NCI-H2107 treated with DMSO at 0.1 percent for 48 hours (cell line): Measurements from ENCODE around the gene SKAP1.
A peak's percentile ranks its signal among the peaks of the same experiment; 100 is the strongest.

Experiments
- DNase-seq: peaks from one replicate; lab custom pipeline; 2025; ENCODE audit not compliant: unreplicated experiment; lab: John Stamatoyannopoulos, UW

Gene SKAP1

DNA sequence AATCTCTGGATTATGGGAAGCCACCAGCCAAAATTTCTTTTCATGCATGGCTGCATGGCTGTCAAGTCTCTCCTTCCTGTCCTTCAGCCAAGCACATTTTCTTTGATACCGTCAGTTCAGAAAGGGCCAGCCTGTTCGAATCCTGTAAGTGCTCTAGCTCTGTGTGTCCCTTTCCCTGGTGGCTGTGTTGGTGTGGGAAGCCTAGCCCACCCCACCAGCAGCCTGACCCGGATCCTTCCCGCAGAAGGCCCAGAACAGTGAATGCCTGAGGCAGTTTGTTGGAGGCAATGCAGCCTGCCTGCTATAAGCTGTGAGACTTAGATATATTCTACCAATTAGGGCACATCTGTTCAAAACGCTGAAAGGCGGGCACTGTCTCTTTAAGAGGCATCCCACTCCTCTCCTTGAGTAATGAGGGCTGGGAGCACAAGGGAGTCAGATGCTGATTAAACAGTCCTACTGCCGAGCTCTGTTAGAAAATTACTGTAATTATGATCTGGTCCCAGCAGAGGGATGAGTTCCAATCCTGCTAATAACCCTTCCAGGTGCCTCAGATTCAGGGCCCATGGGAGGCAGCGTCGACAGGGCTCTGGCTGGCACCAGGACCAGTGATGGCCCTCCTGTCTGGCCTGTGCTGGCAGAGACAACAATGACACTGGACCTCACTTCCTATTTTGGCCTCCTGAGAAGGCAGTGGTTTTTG, 304.0 kb downstream of the SKAP1 start:
- no peak for DNase-seq

DNA sequence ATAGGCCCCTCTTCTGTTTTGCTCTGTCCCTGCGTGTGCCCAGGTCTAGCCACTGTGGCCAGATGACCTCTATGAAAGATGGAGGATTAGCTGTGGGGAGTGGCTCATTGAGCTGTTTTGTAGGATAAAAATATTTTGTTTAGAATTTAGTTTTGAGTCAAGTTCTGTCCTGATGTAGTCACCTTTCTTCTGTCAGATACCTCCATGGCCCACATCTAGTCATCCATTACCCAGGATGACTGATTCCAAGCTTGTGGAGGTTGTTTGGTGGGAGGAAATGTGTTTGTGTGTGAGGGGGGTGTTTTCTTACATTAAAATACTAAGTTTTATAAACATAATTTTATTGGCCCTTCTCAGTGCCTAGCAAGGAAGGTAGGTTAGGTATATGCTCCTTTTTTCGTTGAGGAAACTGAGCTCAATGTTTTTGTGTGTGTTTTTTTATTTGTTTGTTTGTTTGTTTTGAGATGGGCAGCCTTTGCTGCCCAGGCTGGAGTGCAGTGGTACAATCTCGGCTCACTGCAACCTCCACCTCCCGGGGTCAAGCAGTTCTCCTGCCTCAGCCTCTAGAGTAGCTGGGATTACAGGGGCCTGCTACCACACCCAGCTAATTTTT, 306.1 kb downstream of the SKAP1 start:
- no peak for DNase-seq

DNA sequence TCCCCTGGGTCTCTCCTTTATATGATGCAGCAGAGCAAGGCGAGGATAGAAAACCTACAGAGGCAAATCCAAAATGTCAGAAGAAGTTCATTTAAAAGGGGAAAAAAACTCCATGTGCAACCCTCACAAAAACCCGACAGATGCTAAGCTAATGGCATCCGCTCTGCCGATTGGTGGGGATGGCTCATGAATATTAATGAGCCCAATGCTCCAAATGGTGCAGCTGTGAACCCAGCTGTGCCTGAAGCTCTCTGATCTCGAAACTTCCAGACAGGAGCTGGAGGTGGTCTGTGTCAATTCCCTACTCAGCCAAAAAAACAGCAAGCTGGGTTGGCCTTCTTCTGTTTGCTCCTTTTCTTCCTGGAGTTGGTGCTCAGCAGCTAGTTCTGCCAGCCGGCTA, 306.9 kb downstream of the SKAP1 start:
- DNase-seq = no peak

DNA sequence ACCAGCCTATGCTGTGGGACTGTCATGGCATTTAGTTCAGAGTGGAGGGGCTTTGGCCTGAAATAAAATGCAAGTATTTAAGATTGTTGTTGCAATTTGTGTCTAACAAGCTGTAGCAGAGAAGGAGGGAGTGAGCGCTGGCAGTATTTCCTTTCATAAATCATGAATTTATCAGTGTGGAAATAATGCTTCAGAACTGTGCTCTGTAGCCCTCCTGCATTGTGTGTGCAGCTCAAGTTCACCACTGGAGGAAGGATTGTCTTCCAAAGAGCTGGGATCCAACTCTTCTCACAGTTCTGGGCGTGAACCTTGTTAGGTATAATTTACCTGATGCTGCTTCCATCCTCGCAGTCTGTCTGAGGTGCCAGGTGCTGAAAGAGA, 307.4 kb downstream of the SKAP1 start:
- DNase-seq = no peak

DNA sequence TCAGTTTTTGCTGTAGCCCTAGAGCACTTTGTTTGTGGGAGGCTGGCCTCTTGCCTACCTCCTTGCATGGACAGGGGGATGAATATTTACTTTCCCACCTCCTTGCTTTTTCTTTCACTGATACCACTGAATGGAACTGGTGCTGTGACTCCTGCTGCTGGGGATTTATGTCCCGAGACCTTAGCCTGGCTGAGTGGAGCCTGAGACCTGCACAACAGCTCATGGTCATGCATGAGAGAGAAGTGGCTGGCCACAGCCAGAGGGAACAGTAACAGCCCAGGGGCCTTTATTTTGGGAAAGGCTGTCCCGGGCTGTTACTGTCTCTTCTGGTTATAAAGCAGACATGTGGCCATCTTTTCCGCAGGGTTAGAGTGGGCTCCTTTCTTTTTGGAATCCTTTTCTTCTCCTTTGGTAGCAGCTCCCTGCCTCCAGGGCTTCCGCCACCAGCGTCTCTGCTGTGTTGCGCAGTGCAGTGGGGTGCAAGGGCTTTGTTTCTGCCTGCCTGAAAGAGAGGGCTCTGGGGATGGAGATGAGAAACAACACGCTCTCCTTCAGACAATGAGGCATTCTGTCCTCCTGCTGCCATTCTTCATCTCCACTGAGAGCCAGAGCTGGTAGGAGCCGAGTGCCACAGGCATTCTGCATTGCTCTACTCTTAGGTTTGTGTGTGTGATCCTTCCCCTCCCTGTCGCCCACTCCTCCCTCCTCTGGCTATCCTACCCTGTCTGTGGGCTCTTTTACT, 307.9 kb downstream of the SKAP1 start:
- DNase-seq = no peak

DNA sequence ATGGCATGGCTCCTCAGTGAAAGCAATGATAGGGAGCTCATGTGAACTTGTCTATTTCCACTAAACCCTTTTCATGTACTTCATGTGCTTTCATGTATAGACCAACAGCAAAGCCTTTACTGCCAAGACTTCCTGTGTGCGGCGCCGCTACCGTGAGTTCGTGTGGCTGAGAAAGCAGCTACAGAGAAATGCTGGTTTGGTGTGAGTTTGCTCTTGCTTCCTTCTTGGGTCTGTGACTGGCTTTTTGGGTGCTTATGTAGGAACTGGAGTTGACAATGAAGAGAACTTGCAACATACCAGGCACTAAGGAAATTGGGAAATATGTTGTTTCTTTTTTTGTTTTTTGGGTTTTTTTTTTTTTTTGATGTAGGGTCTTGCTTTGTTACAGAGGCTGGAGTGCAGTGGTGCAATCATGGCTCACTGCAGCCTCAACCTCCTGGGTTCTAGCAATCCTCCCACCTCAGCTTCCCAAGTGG, 316.8 kb downstream of the SKAP1 start:
- DNase-seq = no peak

DNA sequence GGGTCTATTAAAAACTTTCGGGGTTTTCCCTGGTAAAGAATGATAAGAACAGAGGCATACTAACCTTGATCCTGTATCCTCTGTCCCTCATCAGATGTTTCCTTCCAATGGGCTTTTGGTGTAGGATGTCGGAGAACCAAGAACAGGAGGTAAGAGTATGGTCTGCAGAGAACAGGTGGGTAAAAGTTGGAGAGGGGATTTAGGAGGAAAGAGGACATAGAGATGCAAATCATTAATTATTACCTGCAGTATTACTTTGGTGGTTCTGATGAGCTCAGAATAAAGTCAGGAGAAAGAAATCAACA, 318.1 kb downstream of the SKAP1 start:
- DNase-seq = no peak

DNA sequence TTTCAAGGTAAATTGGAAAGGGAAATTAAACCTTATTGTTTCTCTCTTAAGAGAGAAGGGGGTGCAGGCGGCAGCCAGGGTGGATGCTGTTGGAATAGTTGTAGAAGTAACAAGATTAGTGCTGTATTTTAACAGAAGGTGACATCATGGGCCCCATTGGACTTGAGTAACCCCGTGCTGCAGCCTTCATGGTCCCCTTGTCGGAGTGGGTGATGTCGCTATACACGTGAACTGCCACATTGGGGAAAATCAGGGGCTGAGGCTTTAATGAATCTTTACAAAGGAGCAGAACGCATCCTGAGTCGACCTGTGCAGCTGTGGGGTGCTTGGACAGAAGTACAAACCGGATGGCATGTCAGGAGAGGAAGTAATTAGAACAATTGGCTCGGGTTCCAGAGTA, 319.3 kb downstream of the SKAP1 start:
- DNase-seq = no peak

DNA sequence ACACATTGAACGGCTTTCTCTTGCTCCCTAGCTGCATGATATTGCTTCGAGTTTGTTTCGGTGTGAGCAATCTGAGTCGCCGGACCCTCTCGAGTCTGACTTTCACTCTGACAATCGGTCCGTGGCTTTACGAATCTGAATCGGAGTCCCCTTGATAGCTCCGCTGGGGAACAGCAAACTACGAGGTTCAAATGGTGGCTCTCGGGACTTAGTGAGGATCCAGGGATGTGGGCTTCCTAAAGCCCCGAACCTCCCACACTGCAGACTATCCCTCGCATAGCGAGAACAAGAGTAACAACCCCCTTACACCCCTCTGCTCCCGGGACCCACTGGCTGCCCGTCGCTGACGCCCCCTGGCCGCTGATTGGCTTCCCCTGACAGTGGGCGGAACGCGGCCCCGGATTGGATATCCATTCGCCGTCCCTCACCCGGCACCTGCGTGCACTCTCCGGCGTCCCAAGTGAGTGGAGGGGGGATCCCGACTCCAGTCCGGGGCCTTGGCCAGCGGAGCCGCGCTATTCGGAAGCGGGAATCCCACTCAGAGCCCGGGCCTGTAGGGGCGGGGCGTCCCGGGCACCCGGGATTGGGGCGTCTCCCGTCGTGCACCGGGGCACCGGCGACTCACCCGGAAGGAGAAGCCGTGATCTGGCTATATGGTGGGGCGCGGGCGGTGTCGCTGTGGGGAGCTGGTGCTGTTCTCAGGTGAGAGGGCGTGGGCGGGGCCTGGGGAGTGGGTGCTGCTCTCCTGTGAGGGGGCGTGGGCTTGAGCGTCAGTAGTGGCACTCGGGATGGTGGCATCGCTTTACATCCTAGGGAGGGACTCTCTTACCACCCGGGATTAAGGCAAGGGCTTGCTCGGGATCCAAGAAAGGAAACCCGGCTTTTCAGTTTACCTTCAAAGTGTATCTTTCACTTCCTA, 322.6 kb downstream of the SKAP1 start, which contains the start of gene SNX11:
SNX11 (plus strand) TSS at position 630 of the 919 bp plus-strand sequence. CDS start 4,278 bp downstream, outside the sequence.
- DNase-seq = peak; percentile 77

DNA sequence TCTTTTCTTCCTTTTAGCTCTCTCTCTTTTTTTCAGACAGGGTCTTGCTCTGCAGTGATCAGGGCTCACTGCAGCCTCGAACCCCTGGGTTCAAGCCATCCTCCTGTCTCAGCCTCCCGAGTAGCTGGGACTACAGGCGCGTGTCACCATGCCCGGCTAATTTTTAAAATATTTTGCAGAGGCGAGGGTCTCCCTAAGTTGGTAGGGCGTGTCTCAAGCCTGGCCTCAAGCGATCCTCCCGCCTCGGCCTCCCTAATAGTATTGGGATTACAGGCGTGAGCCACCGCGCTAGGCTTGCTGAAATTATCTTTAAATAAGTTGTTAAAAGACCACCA, 323.2 kb downstream of the SKAP1 start:
- DNase-seq = no peak

DNA sequence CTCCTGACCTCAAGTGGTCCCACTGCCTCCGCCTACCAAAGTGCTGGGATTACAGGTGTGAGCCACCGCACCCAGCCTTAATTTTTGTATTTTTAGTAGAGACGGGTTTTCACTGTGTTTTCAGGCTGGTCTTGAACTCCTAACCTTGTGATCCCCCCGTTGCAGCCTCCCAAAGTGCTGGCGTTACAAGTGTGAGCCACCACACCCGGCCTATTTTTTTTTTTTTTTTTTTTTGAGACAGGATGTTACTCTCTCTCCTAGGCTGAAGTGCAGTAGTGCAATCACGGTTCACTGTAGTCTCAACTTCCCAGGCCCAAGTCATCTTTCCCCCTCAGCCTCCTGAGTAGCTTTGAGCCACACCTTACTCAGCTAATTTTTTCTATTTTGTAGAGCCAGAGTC, 325.6 kb downstream of the SKAP1 start:
- no peak for DNase-seq

DNA sequence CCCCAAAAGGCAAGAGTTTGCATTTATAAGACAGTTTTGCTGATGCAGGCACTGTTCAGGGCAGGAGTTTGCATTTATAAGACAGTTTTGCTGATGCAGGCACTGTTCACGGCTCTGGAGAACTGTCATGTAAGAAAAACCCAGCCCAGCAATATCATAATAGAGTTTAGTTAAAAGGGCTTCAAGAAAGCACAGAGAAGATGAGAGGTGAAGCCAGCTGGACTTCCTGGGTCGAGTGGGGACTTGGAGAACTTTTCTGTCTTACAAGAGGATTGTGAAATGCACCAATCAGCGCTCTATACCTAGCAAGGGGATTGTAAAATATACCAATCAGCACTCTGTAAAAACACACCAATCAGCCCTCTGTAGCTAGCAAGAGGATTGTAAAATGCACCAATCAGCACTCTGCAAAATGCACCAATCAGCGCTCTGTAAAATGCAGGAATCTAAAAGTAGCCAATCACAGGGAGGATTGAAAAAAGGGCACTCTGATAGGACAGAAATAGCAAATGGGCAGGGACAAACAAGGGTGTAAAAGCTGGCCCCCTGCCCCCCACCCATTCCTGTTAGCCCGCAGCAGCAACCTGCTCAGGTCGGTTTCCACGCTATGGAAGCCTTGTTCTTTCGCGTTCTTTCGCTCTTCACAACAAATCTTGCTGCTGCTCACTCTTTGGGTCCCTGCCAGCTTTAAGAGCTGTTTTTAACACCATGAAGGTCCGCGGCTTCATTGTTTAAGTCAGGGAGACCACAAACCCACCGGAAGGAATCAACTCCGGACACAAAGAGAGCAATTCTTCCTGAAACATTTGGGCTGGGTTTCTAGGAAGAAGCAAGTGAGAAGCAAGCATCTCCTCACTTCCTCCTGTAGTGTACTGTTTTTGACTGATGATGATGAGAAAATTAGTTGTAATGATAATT, 327.0 kb downstream of the SKAP1 start:
- DNase-seq = no peak

DNA sequence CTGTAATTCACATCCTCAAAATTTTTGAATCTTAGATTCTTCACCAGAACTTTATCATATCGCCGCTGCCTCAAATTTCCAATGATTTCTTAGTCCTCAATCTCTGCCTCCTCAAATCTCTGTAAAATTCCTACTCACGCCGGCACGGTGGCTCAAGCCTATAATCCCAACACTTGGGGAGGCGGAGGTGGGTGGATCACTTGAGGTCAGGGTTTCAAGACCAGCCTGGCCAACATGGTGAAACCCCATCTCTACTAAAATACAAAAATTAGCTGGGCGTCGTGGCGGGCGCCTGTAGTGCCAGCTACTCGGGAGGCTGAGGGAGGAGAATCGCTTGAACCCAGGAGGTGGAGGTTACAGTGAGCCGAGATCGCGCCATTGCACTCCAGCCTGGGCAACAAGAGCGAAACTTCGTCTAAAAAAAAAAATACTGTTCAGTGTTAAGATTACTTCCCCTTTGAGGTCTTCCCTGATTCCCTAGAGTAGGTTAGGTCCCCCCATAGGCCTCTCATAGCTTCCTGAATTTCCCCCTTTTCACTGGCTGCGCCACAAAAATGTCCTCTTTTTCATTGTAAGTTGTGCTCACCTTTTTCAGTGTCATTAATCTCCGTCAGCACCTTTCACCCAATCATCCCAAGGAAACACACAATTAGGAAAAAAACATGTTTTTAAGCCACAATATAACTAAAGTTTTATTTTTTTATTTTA, 327.8 kb downstream of the SKAP1 start:
- no peak for DNase-seq

DNA sequence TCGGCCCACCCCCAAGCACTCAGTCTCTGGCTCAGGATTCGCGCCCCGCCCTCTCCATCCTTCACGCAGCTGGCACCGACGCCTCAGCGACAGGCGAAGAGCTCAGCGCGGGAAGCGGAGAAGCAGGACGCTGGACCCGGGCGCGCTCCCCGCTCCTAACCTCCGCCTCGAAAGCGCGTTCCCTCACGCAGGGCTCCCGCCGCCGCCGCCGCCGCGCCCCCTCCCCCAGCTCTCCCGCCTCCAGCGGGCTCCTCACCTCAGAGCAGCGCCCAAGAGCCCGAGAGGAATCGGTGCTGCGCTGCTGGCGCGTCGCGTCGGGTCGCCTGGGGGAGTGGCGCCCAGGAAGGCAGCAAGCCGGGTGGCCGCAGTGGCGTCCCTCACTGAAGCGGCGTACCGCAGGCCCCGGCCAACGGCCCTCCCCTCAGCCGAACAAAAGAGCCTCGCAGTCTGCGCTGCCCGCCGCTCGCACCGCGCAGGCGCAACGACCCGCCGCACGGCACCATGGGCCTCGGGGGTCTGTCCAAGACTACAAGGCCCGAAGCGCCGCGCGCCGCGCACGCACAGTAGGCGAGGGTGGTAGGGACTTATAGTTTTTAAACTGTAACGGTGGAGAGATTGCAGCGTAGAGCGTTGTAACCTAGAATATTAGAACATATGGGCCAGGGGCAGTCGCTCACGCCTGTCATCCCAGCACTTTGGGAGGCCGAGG, 328.8 kb downstream of the SKAP1 start, which contains the start of gene CBX1:
CBX1 (minus strand) TSS at position 467 of the 709 bp plus-strand sequence. CDS start 24,474 bp downstream, outside the sequence.
- DNase-seq = peak; percentile 85

DNA sequence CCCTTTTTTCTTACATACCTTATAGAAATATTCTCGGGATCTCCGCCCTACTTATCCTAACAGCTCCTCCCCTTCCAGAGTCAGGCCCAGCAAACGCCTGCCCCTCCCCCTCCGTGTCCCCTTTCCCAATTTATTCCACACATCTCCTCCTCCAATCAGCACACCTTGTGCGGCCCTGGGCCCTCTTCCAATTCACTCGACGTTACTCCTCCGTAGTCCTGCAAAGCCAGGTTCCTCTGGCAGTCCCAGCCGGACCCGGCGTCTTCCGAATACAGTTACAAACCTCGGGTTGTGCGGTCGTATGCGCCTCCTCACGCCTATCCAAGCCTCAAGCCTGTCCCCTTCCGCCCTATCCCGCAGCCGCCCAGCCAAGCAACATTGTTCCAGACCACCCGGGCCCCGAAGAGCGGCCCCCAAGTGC, 329.4 kb downstream of the SKAP1 start:
- peak; percentile 28 for DNase-seq

DNA sequence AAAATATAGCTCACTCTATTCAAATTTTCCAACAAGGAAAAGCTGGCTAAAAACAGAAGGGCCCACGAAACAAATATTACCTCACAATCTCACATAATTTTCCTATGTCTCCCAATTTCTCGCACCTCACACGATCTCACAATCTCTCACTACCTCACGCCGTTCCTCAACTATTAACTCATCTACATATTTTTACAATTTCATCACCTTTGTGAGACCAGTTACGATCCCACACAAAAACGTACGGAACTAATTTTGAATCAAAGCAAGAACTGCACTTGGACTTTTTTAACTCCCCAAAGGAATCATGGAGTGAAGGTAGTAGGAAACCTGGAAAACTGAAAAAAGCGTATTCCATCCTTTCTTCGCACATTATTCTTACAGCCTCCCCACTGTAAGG, 329.9 kb downstream of the SKAP1 start:
- DNase-seq = no peak

DNA sequence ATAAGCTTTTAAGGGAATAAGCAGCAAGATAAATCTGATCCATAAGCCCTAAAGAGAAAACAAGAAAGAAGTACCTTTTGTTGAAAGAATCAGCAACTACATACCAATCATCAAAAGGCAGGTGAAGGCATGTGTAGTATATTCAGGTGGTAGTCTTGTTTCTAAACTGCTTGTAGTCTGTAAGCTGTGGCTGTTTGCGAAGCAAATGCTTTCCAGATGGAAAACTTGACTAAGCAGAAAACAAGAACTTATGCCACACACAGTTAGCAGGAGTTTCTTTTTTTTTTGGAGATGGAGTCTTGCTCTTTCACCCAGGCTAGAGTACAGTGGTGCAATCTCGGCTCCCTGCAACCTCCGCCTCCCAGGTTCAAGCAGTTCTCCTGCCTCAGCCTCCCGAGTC, 334.4 kb downstream of the SKAP1 start:
- no peak for DNase-seq

DNA sequence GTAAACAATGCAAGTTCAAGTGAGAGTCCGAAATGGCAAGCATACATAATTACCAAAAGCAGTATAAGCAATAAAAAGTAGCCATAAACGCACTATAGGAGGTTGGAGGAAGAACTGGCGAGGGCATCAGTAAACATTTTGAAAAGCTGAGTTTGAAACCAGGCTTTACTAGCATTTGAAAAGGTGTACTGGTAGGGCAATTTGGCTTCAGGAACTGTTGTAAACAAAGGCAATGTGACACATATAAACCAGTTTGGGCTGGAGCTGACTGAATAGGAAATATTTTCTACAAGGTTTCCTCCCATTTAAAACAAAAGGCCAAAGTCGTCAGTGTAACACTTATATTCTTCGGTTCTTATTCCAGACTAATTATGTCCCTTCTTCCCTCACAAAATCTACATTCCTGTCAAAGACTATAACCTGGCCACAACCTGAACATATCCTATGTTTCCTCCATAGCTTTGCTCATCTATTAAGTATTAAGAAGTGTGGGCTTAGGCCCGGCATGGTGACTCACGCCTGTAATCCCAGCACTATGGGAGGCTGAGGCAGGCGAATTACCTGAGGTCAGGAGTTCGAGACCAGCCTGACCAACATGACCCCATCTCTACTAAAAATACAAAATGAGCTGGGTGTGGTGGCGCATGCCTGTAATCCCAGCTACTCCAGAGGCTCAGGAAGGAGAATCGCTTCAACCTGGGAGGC, 336.5 kb downstream of the SKAP1 start:
- no peak for DNase-seq
